NB4 (cell line): Measurements from ENCODE around the gene POLR2L.

ENCODE experiments used
- POLR2A ChIP-seq: IDR thresholded peaks from 2 replicates; pipeline ENCODE4 v1.6.1; 2011; ENCODE audit warnings: mild to moderate bottlenecking; ENCODE audit not compliant: insufficient read length; ENCODE audit errors: extremely low read depth
- TF ChIP-seq, protein P1 (sequence below): IDR thresholded peaks from one replicate; pipeline ENCODE4 v1.5.1; 2012; ENCODE audit warnings: low read depth, low read length

DNA sequence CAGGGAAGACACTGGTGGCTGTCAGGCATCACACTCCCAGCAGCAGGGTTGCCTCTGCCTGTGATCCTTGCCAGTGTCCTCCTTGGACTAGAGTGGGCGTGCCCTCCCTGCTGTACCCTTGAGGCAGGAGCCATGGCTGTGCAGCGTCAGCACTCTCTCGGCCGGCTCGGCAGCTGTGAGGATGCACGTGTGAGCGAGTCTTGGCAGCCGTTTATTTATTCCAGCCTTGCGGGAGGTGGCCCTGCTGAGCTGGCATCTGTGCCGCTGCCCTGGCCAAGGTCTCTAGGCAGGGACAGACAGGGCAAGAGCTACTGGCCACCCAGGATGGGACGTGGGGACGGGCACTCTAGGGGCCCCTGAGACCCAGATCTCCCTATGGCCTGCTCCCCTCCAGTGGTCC, 34.2 kb upstream of the POLR2L start:
- TF ChIP-seq, protein P1, sequence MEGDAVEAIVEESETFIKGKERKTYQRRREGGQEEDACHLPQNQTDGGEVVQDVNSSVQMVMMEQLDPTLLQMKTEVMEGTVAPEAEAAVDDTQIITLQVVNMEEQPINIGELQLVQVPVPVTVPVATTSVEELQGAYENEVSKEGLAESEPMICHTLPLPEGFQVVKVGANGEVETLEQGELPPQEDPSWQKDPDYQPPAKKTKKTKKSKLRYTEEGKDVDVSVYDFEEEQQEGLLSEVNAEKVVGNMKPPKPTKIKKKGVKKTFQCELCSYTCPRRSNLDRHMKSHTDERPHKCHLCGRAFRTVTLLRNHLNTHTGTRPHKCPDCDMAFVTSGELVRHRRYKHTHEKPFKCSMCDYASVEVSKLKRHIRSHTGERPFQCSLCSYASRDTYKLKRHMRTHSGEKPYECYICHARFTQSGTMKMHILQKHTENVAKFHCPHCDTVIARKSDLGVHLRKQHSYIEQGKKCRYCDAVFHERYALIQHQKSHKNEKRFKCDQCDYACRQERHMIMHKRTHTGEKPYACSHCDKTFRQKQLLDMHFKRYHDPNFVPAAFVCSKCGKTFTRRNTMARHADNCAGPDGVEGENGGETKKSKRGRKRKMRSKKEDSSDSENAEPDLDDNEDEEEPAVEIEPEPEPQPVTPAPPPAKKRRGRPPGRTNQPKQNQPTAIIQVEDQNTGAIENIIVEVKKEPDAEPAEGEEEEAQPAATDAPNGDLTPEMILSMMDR: no peak
- no peak for TF ChIP-seq POLR2A
